CD4-positive, alpha-beta T cell treated with Interleukin-6 for 4 hours (primary cell): ENCODE measurements around the gene EPHA5.

Source experiments
- DNase-seq: peaks from one replicate; pipeline ENCODE4 v3.0.0-alpha.2; 2020; ENCODE audit warnings: mixed read lengths

The EPHA5 gene

GRCh38 chr4:65623506-65623905, 46.8 kb downstream of the EPHA5 start:
- DNase-seq: no peak

GRCh38 chr4:65617416-65617815, 52.9 kb downstream of the EPHA5 start:
- no peak for DNase-seq

- no peak for DNase-seq
Observed at GRCh38 chr4:65604515-65604914, 65.8 kb downstream of the EPHA5 start.

GRCh38 chr4:65600656-65601055, 69.6 kb downstream of the EPHA5 start:
- no peak for DNase-seq

- no peak for DNase-seq
Observed at GRCh38 chr4:65599340-65599739, 70.9 kb downstream of the EPHA5 start.

GRCh38 chr4:65597697-65598096, 72.6 kb downstream of the EPHA5 start:
- DNase-seq: no peak

- DNase-seq: no peak
Observed at GRCh38 chr4:65592089-65592488, 78.2 kb downstream of the EPHA5 start.

- DNase-seq: no peak
Observed at GRCh38 chr4:65589921-65590320, 80.4 kb downstream of the EPHA5 start.

- DNase-seq: no peak
Observed at GRCh38 chr4:65589331-65589730, 81.0 kb downstream of the EPHA5 start.

- no peak for DNase-seq
Observed at GRCh38 chr4:65580551-65580950, 89.7 kb downstream of the EPHA5 start.

GRCh38 chr4:65566473-65566872, 103.8 kb downstream of the EPHA5 start:
- DNase-seq: no peak

- no peak for DNase-seq
Observed at GRCh38 chr4:65561164-65561563, 109.1 kb downstream of the EPHA5 start.

- no peak for DNase-seq
Observed at GRCh38 chr4:65559270-65559669, 111.0 kb downstream of the EPHA5 start.

GRCh38 chr4:65552057-65552456, 118.2 kb downstream of the EPHA5 start:
- no peak for DNase-seq

- DNase-seq: no peak
Observed at GRCh38 chr4:65550500-65550899, 119.8 kb downstream of the EPHA5 start.

GRCh38 chr4:65546882-65547416, 123.3 kb downstream of the EPHA5 start:
- no peak for DNase-seq

- DNase-seq: no peak
Observed at GRCh38 chr4:65538571-65538970, 131.7 kb downstream of the EPHA5 start.

- no peak for DNase-seq
Observed at GRCh38 chr4:65535113-65535512, 135.2 kb downstream of the EPHA5 start.

GRCh38 chr4:65521666-65522065, 148.6 kb downstream of the EPHA5 start:
- no peak for DNase-seq

- DNase-seq: no peak
Observed at GRCh38 chr4:65515646-65516045, 154.6 kb downstream of the EPHA5 start.

- DNase-seq: no peak
Observed at GRCh38 chr4:65510976-65511375, 159.3 kb downstream of the EPHA5 start.

- DNase-seq: no peak
Observed at GRCh38 chr4:65508168-65508567, 162.1 kb downstream of the EPHA5 start.

GRCh38 chr4:65502131-65502701, 168.1 kb downstream of the EPHA5 start:
- no peak for DNase-seq

- DNase-seq: no peak
Observed at GRCh38 chr4:65498606-65499005, 171.7 kb downstream of the EPHA5 start.

- no peak for DNase-seq
Observed at GRCh38 chr4:65495439-65495838, 174.8 kb downstream of the EPHA5 start.
